OCI-M2 (cell line): ENCODE measurements around the gene RAB22A.
"Not testable (repeated sequence)": the region's sequence is repeated elsewhere in the genome, so short reads cannot be mapped to it uniquely, and the experiment has no call there.

Experiments
- DNase-seq: peaks from one replicate; lab custom pipeline; 2025; ENCODE audit not compliant: unreplicated experiment; lab: John Stamatoyannopoulos, UW

Gene RAB22A

GRCh38 chr20:58342104-58342945 lies 32.8 kb downstream of the RAB22A start:
- DNase-seq = no peak

DNA sequence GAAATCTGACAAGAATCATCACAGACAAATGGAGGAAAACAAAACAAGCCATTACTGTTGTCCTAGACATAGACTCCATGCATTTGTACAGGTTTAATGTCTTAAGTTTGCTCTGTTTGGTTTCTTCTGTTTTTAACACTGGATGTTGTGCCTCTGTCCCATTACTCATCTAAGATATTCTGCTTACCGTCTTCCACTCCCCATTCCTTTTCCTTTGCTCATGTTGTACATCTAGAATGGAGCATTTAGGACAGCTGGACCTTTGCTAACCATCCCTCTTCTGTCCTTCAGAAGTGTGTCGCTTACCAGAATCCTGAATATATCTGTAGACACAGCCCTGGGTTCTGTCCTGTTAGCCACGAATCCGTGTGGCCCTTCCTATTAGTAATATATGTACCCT lies 35.2 kb downstream of the RAB22A start:
- DNase-seq = no peak

GRCh38 chr20:58349570-58349969 lies 40.1 kb downstream of the RAB22A start:
- no peak for DNase-seq

- no peak for DNase-seq
Measured at GRCh38 chr20:58352468-58352867, 43.0 kb downstream of the RAB22A start.

DNA sequence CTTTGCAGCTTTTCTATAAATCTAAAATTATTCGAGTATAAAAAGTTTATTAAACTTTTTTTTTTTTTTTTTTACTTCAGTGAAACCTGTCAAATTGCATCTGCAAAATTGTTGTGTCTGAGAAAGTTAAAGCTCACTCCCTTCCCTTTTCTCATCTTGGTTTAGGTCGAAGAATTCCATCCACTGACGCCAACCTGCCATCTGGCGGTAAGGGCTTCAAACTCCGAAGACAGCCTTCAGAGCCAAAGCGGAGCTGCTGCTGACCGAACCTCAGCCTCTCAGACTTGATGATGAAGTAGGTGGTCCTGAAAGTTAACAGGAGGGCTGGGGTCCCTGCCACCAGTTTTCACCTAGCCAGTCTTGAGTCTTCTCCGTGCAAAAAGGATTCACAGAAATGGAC lies 49.9 kb downstream of the RAB22A start:
- DNase-seq = no peak

- no peak for DNase-seq
Measured at GRCh38 chr20:58360936-58361335, 51.4 kb downstream of the RAB22A start.

GRCh38 chr20:58361481-58362205 lies 52.1 kb downstream of the RAB22A start:
- DNase-seq = no peak

DNA sequence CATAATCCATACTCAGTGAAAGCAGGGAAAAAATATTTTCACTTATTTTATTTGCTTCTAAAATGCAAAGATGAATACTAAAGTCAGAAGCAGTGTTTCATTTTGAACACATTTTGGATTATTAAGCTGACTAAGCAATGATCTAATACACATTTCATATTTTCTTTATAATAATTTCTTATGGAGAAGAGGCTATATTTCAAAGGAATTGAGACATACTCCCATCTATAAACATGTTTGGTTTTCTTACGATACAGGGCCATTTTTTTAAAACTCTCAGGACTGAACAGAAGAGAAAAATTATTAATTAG lies 52.6 kb downstream of the RAB22A start:
- no peak for DNase-seq

GRCh38 chr20:58362970-58363369 lies 53.5 kb downstream of the RAB22A start:
- DNase-seq = no peak

- DNase-seq = no peak
Measured at GRCh38 chr20:58366866-58367265, 57.4 kb downstream of the RAB22A start.

- DNase-seq = no peak
Measured at GRCh38 chr20:58372806-58373205, 63.3 kb downstream of the RAB22A start.

DNA sequence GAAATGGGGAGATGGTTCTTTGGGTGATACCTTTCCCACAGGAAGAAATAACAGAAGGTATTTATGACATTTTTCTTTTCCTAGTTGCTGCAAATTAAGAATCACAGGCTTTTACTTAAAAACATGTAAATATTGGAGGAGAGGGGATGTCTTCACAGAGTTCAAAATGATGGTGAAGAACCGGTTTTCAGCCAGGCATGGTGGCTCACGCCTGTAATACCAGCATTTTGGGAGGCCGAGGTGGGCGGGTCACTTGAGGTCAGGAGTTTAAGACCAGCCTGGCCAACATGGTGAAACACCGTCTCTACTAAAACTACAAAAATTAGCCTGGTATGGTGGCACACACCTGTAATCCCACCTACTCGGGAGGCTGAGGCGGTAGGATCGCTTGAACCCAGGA lies 63.8 kb downstream of the RAB22A start:
- not testable (repeated sequence) for DNase-seq

DNA sequence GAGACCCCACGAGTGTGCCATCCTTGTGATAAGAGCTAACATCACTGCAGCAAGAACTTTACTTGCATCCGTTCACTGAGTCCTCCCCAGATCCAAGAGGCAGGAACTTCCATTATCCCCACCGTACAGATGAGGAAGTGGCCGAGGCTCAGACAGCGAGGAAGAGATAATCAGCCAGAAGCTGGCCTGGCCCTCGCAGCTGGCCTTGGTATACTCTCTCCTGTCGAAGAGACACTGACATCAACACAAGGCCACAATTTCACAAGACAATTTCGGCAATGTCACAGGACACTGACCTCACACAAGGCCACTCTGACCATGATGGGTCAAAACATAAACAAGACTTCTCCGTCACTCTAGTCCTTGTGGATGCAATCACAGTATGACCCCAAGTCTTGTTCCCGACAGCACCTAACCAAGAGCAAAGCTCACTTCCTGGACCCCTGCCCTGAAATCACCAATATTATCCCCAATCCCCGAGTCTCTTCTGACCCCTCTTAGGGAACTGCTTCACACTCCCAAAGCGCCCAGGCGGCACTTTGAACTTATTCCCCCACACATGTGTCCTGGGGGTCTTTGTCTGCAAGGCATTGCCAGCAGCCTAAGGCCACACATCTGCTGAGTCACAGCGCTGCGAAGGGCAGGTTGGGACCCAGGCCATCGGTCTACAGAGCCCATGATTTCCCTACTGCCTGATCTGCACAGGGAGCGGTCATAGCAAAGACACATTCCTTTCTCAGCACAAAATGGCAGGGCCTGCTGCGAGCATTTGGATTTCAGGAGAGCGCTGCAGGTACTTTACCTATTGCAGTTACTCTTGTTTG lies 64.7 kb downstream of the RAB22A start:
- no peak for DNase-seq

DNA sequence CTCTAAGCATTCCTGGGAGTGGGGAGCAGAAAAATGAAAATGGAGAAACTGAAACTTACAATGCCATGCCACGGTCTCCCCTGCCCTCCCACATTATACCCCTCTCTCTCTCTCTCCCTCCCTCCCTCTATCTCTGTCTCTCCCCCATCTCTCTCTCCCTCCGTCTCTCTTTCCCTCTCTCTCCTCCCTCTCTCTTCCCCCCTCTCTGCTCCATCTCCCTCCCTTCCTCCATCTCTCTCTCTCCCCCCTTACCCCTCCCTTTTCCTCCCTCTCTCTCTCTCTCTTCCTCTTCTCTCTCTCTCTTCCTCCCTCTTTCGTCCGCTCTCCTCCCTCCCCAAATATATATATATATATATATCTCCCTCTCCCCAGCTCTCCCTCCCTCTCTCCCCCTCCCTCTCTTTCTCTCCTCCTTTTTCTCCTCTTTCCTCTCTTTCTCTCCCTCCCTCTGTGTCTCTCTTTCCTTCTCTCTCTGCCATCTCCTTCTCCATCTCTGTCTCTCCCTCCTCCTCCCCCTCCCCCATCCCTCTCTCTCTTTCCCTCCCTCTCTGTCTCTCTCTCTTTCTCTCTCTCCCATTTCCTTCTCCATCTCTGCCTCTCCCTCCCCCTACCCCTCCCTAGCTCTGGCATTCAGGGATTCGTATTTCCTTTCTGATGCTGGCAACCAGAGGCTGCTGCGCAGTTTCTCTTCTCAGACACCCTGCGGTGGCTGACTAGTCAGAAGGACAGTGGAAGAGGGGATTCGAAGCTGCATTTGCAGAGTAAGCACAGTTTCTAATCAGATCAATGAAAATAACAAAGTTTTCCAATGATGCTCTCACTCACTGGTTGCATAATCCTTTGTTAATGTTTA lies 65.6 kb downstream of the RAB22A start:
- DNase-seq = no peak

GRCh38 chr20:58375759-58376352 lies 66.3 kb downstream of the RAB22A start:
- no peak for DNase-seq

DNA sequence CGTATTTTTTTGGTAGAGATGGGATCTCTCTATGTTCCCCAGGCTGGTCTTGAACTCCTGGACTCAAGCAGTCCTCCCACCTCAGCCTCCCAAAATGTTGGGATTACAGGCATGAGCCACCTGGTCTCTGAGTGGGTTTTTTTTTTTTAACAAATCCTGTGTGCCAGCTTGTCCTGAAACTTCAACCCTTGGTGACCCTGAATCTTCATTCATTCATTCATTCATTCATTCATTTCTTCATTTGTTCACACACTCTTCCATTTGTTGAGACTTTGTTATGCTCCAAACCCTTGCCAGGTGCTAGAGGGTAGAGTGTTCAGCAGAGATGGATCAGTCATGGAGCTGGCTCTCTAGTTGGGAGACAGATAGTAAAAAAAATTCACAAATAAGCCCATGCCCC lies 67.5 kb downstream of the RAB22A start:
- no peak for DNase-seq

GRCh38 chr20:58377766-58378401 lies 68.4 kb downstream of the RAB22A start:
- DNase-seq = no peak

- no peak for DNase-seq
Measured at GRCh38 chr20:58378704-58379103, 69.2 kb downstream of the RAB22A start.

GRCh38 chr20:58381627-58382026 lies 72.1 kb downstream of the RAB22A start:
- DNase-seq = no peak

DNA sequence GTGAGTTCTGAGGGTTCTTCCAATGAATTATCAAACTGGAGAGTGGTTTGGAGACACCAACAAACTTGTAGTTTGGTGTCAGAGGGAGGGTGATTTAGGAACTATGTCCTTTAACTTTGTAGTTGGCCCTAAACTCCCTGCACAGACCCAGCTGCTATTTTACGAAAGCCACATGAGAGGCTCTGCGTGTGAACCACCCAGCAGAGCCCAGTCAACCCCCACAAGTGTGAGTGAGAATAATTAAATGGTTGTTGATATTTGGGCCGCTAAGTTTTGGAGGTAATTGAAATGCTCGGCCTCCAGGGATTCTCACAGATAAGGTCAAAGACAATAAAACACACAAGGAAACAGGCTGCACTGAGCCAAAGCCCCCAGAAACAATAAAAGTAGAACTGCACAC lies 72.6 kb downstream of the RAB22A start:
- DNase-seq = no peak
